Measurements from ENCODE around the gene ZNF776.

Gene ZNF776

GRCh38 chr19:57803265-57803593, 56.6 kb downstream of the ZNF776 start:
- no peak overlapping the region for H3K27ac ChIP-seq
- TF ChIP-seq ZFX (IDR thresholded peaks at IDR 0.05), result no peak
- no peak for TF ChIP-seq CTCF (conservative IDR thresholded peaks at IDR 0.05)

GRCh38 chr19:57803594-57804325, 57.1 kb downstream of the ZNF776 start:
- H3K27ac ChIP-seq, result peak overlapping the region; percentile 55; the same call in 1 of the 2 replicates

GRCh38 chr19:57807541-57807940, 60.9 kb downstream of the ZNF776 start:
- TF ChIP-seq ZFX (IDR thresholded peaks at IDR 0.05) (no peak), CTCF (conservative IDR thresholded peaks at IDR 0.05) (no peak)

More at GRCh38 chr19:57803594-57804325, 57.1 kb downstream of the ZNF776 start:
- no peak for TF ChIP-seq ZFX (IDR thresholded peaks at IDR 0.05)
- TF ChIP-seq CTCF (conservative IDR thresholded peaks at IDR 0.05), result no peak

More at GRCh38 chr19:57807541-57807940, 60.9 kb downstream of the ZNF776 start:
- no peak overlapping the region for H3K27ac ChIP-seq
